B cell (primary cell): ENCODE measurements around the gene GABRG3. TPM values are rescaled to one million over a fixed set of nuclear protein-coding genes. Genes with fewer than 3 reads are reported as not detected.

ENCODE experiments used
- ATAC-seq: fragments of 200-7000 bp; cut with Tn5 transposase; one replicate; pipeline ENCODE4 v1.10.0; 2021; ENCODE audit warnings: low read depth, mild to moderate bottlenecking, moderate number of reproducible peaks, moderate library complexity
- CTCF ChIA-PET: fragments of 350-600 bp; sonication (Branson Sonifier 250); formaldehyde crosslinking; loops from one replicate; lab custom pipeline; 2021; ENCODE audit warnings: antibody characterized with exemption, inconsistent platforms; lab: Charles Lee
- POLR2A ChIA-PET: fragments of 350-600 bp; sonication (Branson Sonifier 250); formaldehyde crosslinking; loops from one replicate; lab custom pipeline; 2021; ENCODE audit warnings: antibody characterized with exemption; lab: Charles Lee
- DNase-seq: peaks from one replicate; pipeline ENCODE4 v3.0.0; 2013
- H2AFZ ChIP-seq: 2 replicates; pipeline ENCODE4 v1.6.1; 2012; ENCODE audit warnings: mild to moderate bottlenecking, low read depth, low read length; ENCODE audit not compliant: insufficient read depth, poor library complexity, severe bottlenecking
- H3K27ac ChIP-seq, 2 donors: 1 replicate in 1 of 2; 2 replicates in 1 of 2; pipeline ENCODE4 v1.5.1; 2012 to 2013; ENCODE audit warnings: low read length in 2 of 2, mild to moderate bottlenecking in 2 of 2, moderate library complexity in 1 of 2
- H3K27me3 ChIP-seq, 4 experiments: fragments of 200-600 bp in 1 of 4; sonication (generic) in 1 of 4; replicated peaks in 1 of 4; 1 replicate in 2 of 4; 2 replicates in 2 of 4; pipeline versions ENCODE4 v1.6.1 to v1.7.0; 2013 to 2016; ENCODE audit warnings: low read length in 3 of 4, mild to moderate bottlenecking in 2 of 4, mixed read lengths in 1 of 4, moderate library complexity in 1 of 4; ENCODE audit not compliant: insufficient read depth in 4 of 4, control insufficient read depth in 3 of 4; ENCODE audit errors: control extremely low read depth in 1 of 4
- H3K36me3 ChIP-seq, 2 experiments: replicated peaks in 1 of 2; 1 replicate in 1 of 2; 2 replicates in 1 of 2; pipeline versions ENCODE4 v1.6.1 to v1.7.1; 2013; ENCODE audit warnings: low read length in 1 of 2; ENCODE audit not compliant: insufficient read depth in 2 of 2, control insufficient read depth in 1 of 2; ENCODE audit errors: control extremely low read depth in 1 of 2, extremely low read depth in 1 of 2
- H3K4me1 ChIP-seq, 2 donors: fragments of 200-600 bp in 1 of 2; sonication (generic) in 1 of 2; 1 replicate in 1 of 2; 2 replicates in 1 of 2; pipeline versions ENCODE4 v1.5.1 to v1.6.1; 2013 to 2017; ENCODE audit warnings: low read length in 2 of 2; ENCODE audit not compliant: control insufficient read depth in 2 of 2, insufficient read depth in 2 of 2
- H3K4me2 ChIP-seq: replicated peaks from 2 replicates; pipeline ENCODE3; 2012; ENCODE audit warnings: mild to moderate bottlenecking, low read depth, low read length; ENCODE audit not compliant: poor library complexity, severe bottlenecking
- H3K4me3 ChIP-seq, 5 experiments: fragments of 200-600 bp in 1 of 5; sonication (generic) in 1 of 5; 1 replicate in 3 of 5; 2 replicates in 2 of 5; pipeline versions ENCODE4 v1.5.1 to v1.7.0; 2011 to 2016; ENCODE audit warnings: low read length in 4 of 5, mild to moderate bottlenecking in 4 of 5, low read depth in 2 of 5, control low read depth in 1 of 5, moderate library complexity in 1 of 5; ENCODE audit not compliant: insufficient read depth in 1 of 5; ENCODE audit errors: control extremely low read depth in 1 of 5, extremely low read depth in 1 of 5
- H3K79me2 ChIP-seq: fragments of 200-600 bp; sonication (generic); one replicate; pipeline ENCODE4 v1.6.0; 2016; ENCODE audit warnings: low read length; ENCODE audit not compliant: control insufficient read depth, insufficient read depth
- H3K9ac ChIP-seq: fragments of 200-600 bp; sonication (generic); 2 replicates; pipeline ENCODE4 v1.6.1; 2017; ENCODE audit warnings: mild to moderate bottlenecking, low read length, moderate library complexity
- H3K9me3 ChIP-seq, 3 donors: one replicate each; pipeline versions ENCODE4 v1.6.1 to v1.7.1; 2013; ENCODE audit warnings: low read length in 2 of 3; ENCODE audit not compliant: control insufficient read depth in 2 of 3, insufficient read depth in 1 of 3; ENCODE audit errors: control extremely low read depth in 1 of 3
- H4K20me1 ChIP-seq: 2 replicates; pipeline ENCODE4 v1.6.0; 2012; ENCODE audit warnings: mild to moderate bottlenecking, low read length; ENCODE audit not compliant: insufficient read depth, control insufficient read depth, poor library complexity, severe bottlenecking
- H3K27ac Mint-ChIP-seq: one replicate; pipeline ENCODE4 v1.8.0; 2021; ENCODE audit warnings: mixed read lengths
- H3K27me3 Mint-ChIP-seq: one replicate; pipeline ENCODE4 v1.8.0; 2021; ENCODE audit warnings: mixed read lengths
- H3K4me1 Mint-ChIP-seq: one replicate; pipeline ENCODE4 v1.8.0; 2021; ENCODE audit warnings: mixed read lengths
- H3K4me3 Mint-ChIP-seq: one replicate; pipeline ENCODE4 v1.8.0; 2021; ENCODE audit warnings: mixed read lengths
- H3K9me3 Mint-ChIP-seq: one replicate; pipeline ENCODE4 v1.8.0; 2022; ENCODE audit warnings: mixed read lengths; ENCODE audit not compliant: insufficient read depth
- CTCF ChIP-seq: fragments of 200-600 bp; IDR thresholded peaks from one replicate; pipeline ENCODE4 v1.8.0; 2022; ENCODE audit warnings: antibody characterized with exemption, mild to moderate bottlenecking
- EZH2 ChIP-seq: IDR thresholded peaks from 2 replicates; pipeline ENCODE4 v1.6.1; 2012; ENCODE audit warnings: borderline replicate concordance, low read depth, mild to moderate bottlenecking, moderate library complexity, low read length; ENCODE audit not compliant: insufficient read depth, poor library complexity, severe bottlenecking
- WGBS: methylation state at CpG from one replicate; pipeline ENCODE4 v1.1.5; 2013; ENCODE audit warnings: missing lambda C conversion rate; ENCODE audit not compliant: insufficient coverage; 5-methylcytosine and 5-hydroxymethylcytosine counted together
- intact Hi-C: fragments of 100-400 bp; cut with micrococcal nuclease; formaldehyde crosslinking; loops from one replicate; pipeline ENCODE4 v1.10.0; 2022
- polyA plus RNA-seq: library from polyadenylated mRNA; depleted of rRNA; stranded (reverse); fragments of >200 nt; gene quantifications from 2 replicates; pipeline ENCODE4 v1.2.3, GENCODE V29; 2012
- total RNA-seq, 2 donors: library from RNA; stranded (reverse); fragments of 120-200 nt in 1 of 2; gene quantifications; 1 replicate in 1 of 2; 2 replicates in 1 of 2; pipeline versions ENCODE4 v1.2.3 to v1.2.4, GENCODE V29; 2013 to 2022

GABRG3 gene
- total and polyA plus RNA-seq, 2 donors (not counting 1 experiment from before 2014, with no cell fraction given): not detected

DNA sequence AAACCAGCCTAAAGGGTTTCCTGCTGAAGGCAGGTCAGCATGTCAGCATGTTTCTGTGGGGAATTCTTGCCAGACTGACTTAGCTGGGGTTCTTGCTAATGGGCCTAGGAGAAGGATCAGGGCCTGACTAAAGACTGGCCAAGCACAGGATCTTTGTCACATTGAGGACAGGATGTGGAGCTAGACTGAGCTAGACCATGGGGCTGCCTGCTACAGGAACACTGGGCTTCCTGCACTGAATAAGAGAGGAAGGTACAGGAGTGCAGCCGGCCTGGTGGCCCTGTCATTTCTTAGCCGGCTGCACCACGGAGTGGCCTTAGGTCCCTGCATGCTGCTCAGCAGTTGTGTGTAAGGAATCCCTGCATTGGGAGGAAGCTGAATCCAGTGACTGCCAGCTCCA lies 68.2 kb downstream of the GABRG3 start:
- H3K27me3 ChIP-seq: no peaks in the 10 kb centered on the region
- H3K27ac ChIP-seq: no peak overlapping the region
- H3K9ac ChIP-seq: no peak overlapping the region
- 48% methylated on average over 3 of the region's 3 CpGs for whole genome bisulfite sequencing
- TF ChIP-seq EZH2 (no peak), CTCF (no peak)
- H2AFZ ChIP-seq: no peak overlapping the region
- DNase-seq: no peak
- Mint-ChIP-seq H3K4me1 (no peaks in the 10 kb centered on the region), H3K9me3 (no peaks in the 10 kb centered on the region), H3K4me3 (no peak overlapping the region), H3K27me3 (no peaks in the 10 kb centered on the region), H3K27ac (no peak overlapping the region)
- no peaks in the 10 kb centered on the region for H3K79me2 ChIP-seq
- ChIA-PET CTCF (no interaction called here), POLR2A (no interaction called here)
- peaks cover 0 to 4% (median 0%) of the 10 kb centered on the region in 3 donors for H3K9me3 ChIP-seq
- H4K20me1 ChIP-seq: no peaks in the 10 kb centered on the region
- H3K36me3 ChIP-seq: no peaks in the 10 kb centered on the region
- ATAC-seq: no peak
- H3K4me2 ChIP-seq: no peak overlapping the region
- H3K4me1 ChIP-seq: no peaks in the 10 kb centered on the region
- H3K4me3 ChIP-seq: no peak overlapping the region
- intact Hi-C loops: no loop called here

DNA sequence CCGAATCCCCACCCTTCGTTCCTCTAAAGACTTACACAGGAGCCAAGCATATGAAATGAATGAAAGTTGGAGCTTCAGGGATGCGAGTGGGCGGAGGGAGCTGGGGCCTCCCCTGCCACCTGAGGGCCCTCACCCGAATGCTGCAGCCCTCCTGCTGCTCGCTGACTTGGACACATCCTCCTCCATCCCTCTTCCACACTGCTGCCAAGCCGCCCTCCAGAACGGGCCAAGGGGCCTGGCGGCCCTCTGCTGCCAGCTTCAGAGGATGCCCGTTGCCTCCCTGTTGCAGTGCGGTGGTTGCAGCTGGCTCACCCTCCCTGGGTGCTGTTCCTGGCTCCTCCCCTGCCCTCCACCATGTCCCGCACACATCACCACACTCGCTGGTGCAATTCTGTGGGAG lies 71.2 kb downstream of the GABRG3 start:
- Histone ChIP-seq H3K4me2 (no peak overlapping the region), H2AFZ (no peak overlapping the region), H3K36me3 (no peaks in the 10 kb centered on the region), H3K27me3 (no peaks in the 10 kb centered on the region), H3K27ac (no peak overlapping the region), H3K4me3 (no peak overlapping the region), H3K4me1 (no peaks in the 10 kb centered on the region), H3K9me3 (peaks cover 0 to 4% (median 0%) of the 10 kb centered on the region in 3 donors), H4K20me1 (no peaks in the 10 kb centered on the region), H3K79me2 (no peaks in the 10 kb centered on the region), H3K9ac (no peak overlapping the region)
- no peak for TF ChIP-seq CTCF
- TF ChIP-seq EZH2: no peak
- no peak for ATAC-seq
- WGBS: 90% methylated on average over 11 of the region's 13 CpGs
- Mint-ChIP-seq H3K9me3 (no peaks in the 10 kb centered on the region), H3K4me1 (no peaks in the 10 kb centered on the region), H3K27me3 (no peaks in the 10 kb centered on the region), H3K4me3 (no peak overlapping the region), H3K27ac (no peak overlapping the region)
- ChIA-PET POLR2A (no interaction called here), CTCF (no interaction called here)
- DNase-seq: no peak
- intact Hi-C loops: no loop called here
